Small intestine (tissue), 7 donors: ENCODE results near the gene DNAJB6. TPM values are rescaled to one million over a fixed set of nuclear protein-coding genes. Genes with fewer than 3 reads are reported as not detected.

Experiments used
- DNase-seq, 2 donors: peaks; one replicate each; pipeline versions ENCODE4 v3.0.0 to v3.0.0-alpha.2; 2013
- FAIRE-seq: peaks from 2 replicates; lab custom pipeline; 2012; peaks lifted over from hg19 to GRCh38; lab: Jason Lieb, UNC
- H3K27ac ChIP-seq, 3 donors: one replicate each; pipeline ENCODE4 v1.5.1; 2013; ENCODE audit warnings: low read length in 2 of 3, mild to moderate bottlenecking in 2 of 3, control low read depth in 1 of 3, inconsistent platforms in 1 of 3, low read depth in 1 of 3, moderate library complexity in 1 of 3
- H3K27me3 ChIP-seq, 3 donors: one replicate each; pipeline ENCODE4 v1.6.1; 2013; ENCODE audit warnings: low read length in 3 of 3, inconsistent platforms in 1 of 3; ENCODE audit not compliant: control insufficient read depth in 3 of 3, insufficient read depth in 3 of 3
- H3K36me3 ChIP-seq, 3 donors: one replicate each; pipeline ENCODE4 v1.6.1; 2013; ENCODE audit warnings: low read length in 3 of 3, inconsistent platforms in 1 of 3, low read depth in 1 of 3, mild to moderate bottlenecking in 1 of 3, moderate library complexity in 1 of 3; ENCODE audit not compliant: control insufficient read depth in 3 of 3, insufficient read depth in 2 of 3
- H3K4me1 ChIP-seq, 3 donors: one replicate each; pipeline ENCODE4 v1.6.1; 2013; ENCODE audit warnings: low read length in 2 of 3, inconsistent platforms in 1 of 3, low read depth in 1 of 3, mild to moderate bottlenecking in 1 of 3, moderate library complexity in 1 of 3; ENCODE audit not compliant: control insufficient read depth in 3 of 3, insufficient read depth in 2 of 3
- H3K4me3 ChIP-seq, 3 donors: one replicate each; pipeline ENCODE4 v1.5.1; 2013; ENCODE audit warnings: low read length in 3 of 3, control low read depth in 1 of 3, inconsistent platforms in 1 of 3, low read depth in 1 of 3, mild to moderate bottlenecking in 1 of 3, moderate library complexity in 1 of 3
- H3K9me3 ChIP-seq, 2 donors: one replicate each; pipeline ENCODE4 v1.6.1; 2013; ENCODE audit warnings: low read depth in 1 of 2, low read length in 1 of 2; ENCODE audit not compliant: control insufficient read depth in 2 of 2, insufficient read depth in 1 of 2
- WGBS, 3 donors: extraction: QIAGEN DNeasy Blood & Tissue Kit; methylation state at CpG; one replicate each; pipeline ENCODE4 v1.1.7; 2013; 5-methylcytosine and 5-hydroxymethylcytosine counted together
- polyA plus RNA-seq, 4 donors: library from polyadenylated mRNA; stranded (reverse) in 3 of 4; unstranded in 1 of 4; fragments of 200-250 nt in 3 of 4; fragments of 120-200 nt in 1 of 4; gene quantifications; one replicate each; pipeline versions ENCODE4 v1.2.1 to v1.2.3, GENCODE V29; 2013
- donor health status: healthy with polysubstance abuse.
- donor health status: control.
- donor health status: control.
- donor health status: Bipolar disorder and iron deficiency.
- donor health status: healthy.

Gene DNAJB6
- polyA plus RNA-seq, 4 donors = 61.7 to 88.1 (median 66.9) TPM

GRCh38 chr7:157335991-157336382 lies 817 bp upstream of the DNAJB6 start:
- Histone ChIP-seq H3K36me3 (no peaks in the 10 kb centered on the region), H3K27ac (peak overlapping the region; percentile 81 to 97 (median 87)), H3K27me3 (peaks cover 0 to 11% (median 0%) of the 10 kb centered on the region in 3 donors), H3K4me3 (peak overlapping the region; percentile 62 to 86 (median 75)), H3K4me1 (peaks cover 4 to 15% (median 5%) of the 10 kb centered on the region in 3 donors), H3K9me3 (peaks cover 0 to 9% of the 10 kb centered on the region in 2 donors)
- whole genome bisulfite sequencing, 3 donors = 51 to 69% (median 62%) methylated on average over 11 of the region's 11 CpGs
- DNase-seq (no peak), FAIRE-seq (no peak)

- peak; percentile 73 to 84 for DNase-seq
- no peak for FAIRE-seq
- 0% methylated on average over 45 to 59 of the region's 59 CpGs for WGBS, 3 donors
- H3K4me1 ChIP-seq = peaks cover 4 to 15% (median 5%) of the 10 kb centered on the region in 3 donors
- peaks cover 0 to 9% of the 10 kb centered on the region in 2 donors for H3K9me3 ChIP-seq
- peaks cover 0 to 4% (median 0%) of the 10 kb centered on the region in 3 donors for H3K36me3 ChIP-seq
- H3K27me3 ChIP-seq = peaks cover 0 to 5% (median 0%) of the 10 kb centered on the region in 3 donors
- H3K27ac ChIP-seq = peak overlapping the region; percentile 61 to 97 (median 62)
- peak overlapping the region; percentile 42 to 86 (median 75) for H3K4me3 ChIP-seq
Observed at GRCh38 chr7:157337316-157338149, 729 bp downstream of the DNAJB6 start.

- Histone ChIP-seq H3K36me3 (peaks cover 0 to 4% (median 0%) of the 10 kb centered on the region in 3 donors), H3K27me3 (peaks cover 0 to 3% (median 0%) of the 10 kb centered on the region in 3 donors), H3K4me1 (peaks cover 4 to 15% (median 5%) of the 10 kb centered on the region in 3 donors), H3K27ac (no peak overlapping the region), H3K4me3 (no peak overlapping the region), H3K9me3 (peaks cover 0 to 9% of the 10 kb centered on the region in 2 donors)
- WGBS, 3 donors = 46 to 51% (median 47%) methylated on average over 25 of the region's 25 CpGs
- peak; percentile 69 to 75 for DNase-seq
- no peak for FAIRE-seq
Observed at GRCh38 chr7:157339777-157340677, 3.2 kb downstream of the DNAJB6 start.

- H3K4me1 ChIP-seq = peaks cover 0 to 12% (median 0%) of the 10 kb centered on the region in 3 donors
Observed at GRCh38 chr7:157347217-157347904, 10.6 kb downstream of the DNAJB6 start.

GRCh38 chr7:157348548-157348947 lies 11.7 kb downstream of the DNAJB6 start:
- Histone ChIP-seq H3K36me3 (no peaks in the 10 kb centered on the region), H3K27ac (no peak overlapping the region), H3K27me3 (no peaks in the 10 kb centered on the region), H3K4me1 (peaks cover 0 to 12% (median 0%) of the 10 kb centered on the region in 3 donors), H3K4me3 (no peak overlapping the region), H3K9me3 (no peaks in the 10 kb centered on the region)
- FAIRE-seq (no peak), DNase-seq (no peak)
- 89 to 91% (median 89%) methylated on average over 11 of the region's 11 CpGs for WGBS, 3 donors

More at GRCh38 chr7:157347217-157347904, 10.6 kb downstream of the DNAJB6 start:
- FAIRE-seq (no peak), DNase-seq (no peak)
- H3K4me3 ChIP-seq = no peak overlapping the region
- 75 to 81% (median 79%) methylated on average over 11 of the region's 11 CpGs for WGBS, 3 donors
- no peaks in the 10 kb centered on the region for H3K9me3 ChIP-seq
- no peak overlapping the region for H3K27ac ChIP-seq
- no peaks in the 10 kb centered on the region for H3K36me3 ChIP-seq
- H3K27me3 ChIP-seq = no peaks in the 10 kb centered on the region

- FAIRE-seq (no peak), DNase-seq (no peak)
- Histone ChIP-seq H3K4me1 (peaks cover 0 to 2% (median 0%) of the 10 kb centered on the region in 3 donors), H3K36me3 (peaks cover 0 to 12% (median 0%) of the 10 kb centered on the region in 3 donors), H3K9me3 (no peaks in the 10 kb centered on the region), H3K27ac (no peak overlapping the region), H3K27me3 (no peaks in the 10 kb centered on the region), H3K4me3 (no peak overlapping the region)
- 70 to 72% (median 71%) methylated on average over 6 of the region's 6 CpGs for WGBS, 3 donors
Observed at GRCh38 chr7:157352516-157352915, 15.7 kb downstream of the DNAJB6 start.

GRCh38 chr7:157355784-157356511 lies 19.1 kb downstream of the DNAJB6 start:
- WGBS, 3 donors = 55 to 66% (median 60%) methylated on average over 15 of the region's 15 CpGs
- FAIRE-seq (no peak), DNase-seq (no peak)
- Histone ChIP-seq H3K27me3 (no peaks in the 10 kb centered on the region), H3K36me3 (peaks cover 3 to 25% (median 8%) of the 10 kb centered on the region in 3 donors), H3K27ac (no peak overlapping the region), H3K9me3 (no peaks in the 10 kb centered on the region), H3K4me3 (no peak overlapping the region), H3K4me1 (peaks cover 0 to 2% (median 0%) of the 10 kb centered on the region in 3 donors)
